K562 (cell line): ENCODE data around the gene USB1. TPM values are rescaled to one million over a fixed set of nuclear protein-coding genes. Genes with fewer than 3 reads are reported as not detected.

ENCODE experiments used
- ATAC-seq: fragments of 200-7000 bp; cut with Tn5 transposase; 3 replicates; pipeline ENCODE4 v1.9.1; 2020; ENCODE audit warnings: moderate library complexity
- BruUV-seq: library from RNA; stranded (reverse); fragments of 400-500 nt; replicated peaks from 2 replicates; lab custom pipeline; 2021; lab: Mats Ljungman, UMichigan
- CTCF ChIA-PET: fragments of 300-600 bp; formaldehyde crosslinking; extraction: SDS; loops from one replicate; lab custom pipeline; 2021; ENCODE audit warnings: low intra/inter-chr PET ratio; lab: Yijun Ruan, JAX
- POLR2A ChIA-PET: fragments of 300-600, 350-650 bp; sonication (Branson Sonifier 250); formaldehyde crosslinking; extraction: SDS; loops from one replicate; lab custom pipeline; 2021; ENCODE audit warnings: antibody characterized with exemption, inconsistent platforms; lab: Yijun Ruan, JAX
- DNase-seq, 4 experiments: peaks; one replicate each; pipeline versions ENCODE4 v3.0.0 to v3.0.0-alpha.2; 2011 to 2018; ENCODE audit warnings: low spot score in 3 of 4, mixed read lengths in 3 of 4; ENCODE audit errors: extremely low read depth in 1 of 4
- FAIRE-seq: peaks from 2 replicates; lab custom pipeline; 2011; peaks lifted over from hg19 to GRCh38; lab: Jason Lieb, UNC
- H2AFZ ChIP-seq: 2 replicates; pipeline ENCODE4 v1.6.0; 2011; ENCODE audit warnings: low read depth, low read length, control low read depth, inconsistent platforms
- H3K27ac ChIP-seq: fragments of 200-600 bp; 3 replicates; pipeline ENCODE4 v1.8.0; 2011; ENCODE audit warnings: low read depth, mild to moderate bottlenecking, control low read depth, inconsistent platforms, low read length, moderate library complexity, mixed read lengths; ENCODE audit errors: extremely low read depth
- H3K27me3 ChIP-seq, 2 experiments: fragments of 300-600 bp in 1 of 2; 2 replicates in 1 of 2; 3 replicates in 1 of 2; pipeline versions ENCODE4 v1.6.0 to v1.8.0; 2011; ENCODE audit warnings: inconsistent platforms in 2 of 2, low read length in 2 of 2, mild to moderate bottlenecking in 1 of 2, mixed read lengths in 1 of 2, moderate library complexity in 1 of 2; ENCODE audit not compliant: control insufficient read depth in 2 of 2, insufficient read depth in 2 of 2
- H3K36me3 ChIP-seq: fragments of 300-600 bp; 3 replicates; pipeline ENCODE4 v1.8.0; 2011; ENCODE audit warnings: mild to moderate bottlenecking, low read length, inconsistent platforms; ENCODE audit not compliant: control insufficient read depth, insufficient read depth
- H3K4me1 ChIP-seq, 2 experiments: fragments of 200-600 bp in 1 of 2; replicated peaks in 1 of 2; 2 replicates in 1 of 2; 3 replicates in 1 of 2; pipeline versions ENCODE4 v1.5.1 to v1.8.0; 2011; ENCODE audit warnings: inconsistent platforms in 2 of 2, low read length in 2 of 2, mild to moderate bottlenecking in 1 of 2, mixed read lengths in 1 of 2, moderate library complexity in 1 of 2; ENCODE audit not compliant: control insufficient read depth in 2 of 2, insufficient read depth in 2 of 2
- H3K4me2 ChIP-seq: 2 replicates; pipeline ENCODE4 v1.6.1; 2011; ENCODE audit warnings: low read length, control low read depth, inconsistent platforms, mixed read lengths; ENCODE audit not compliant: insufficient read depth
- H3K4me3 ChIP-seq: fragments of 200-600 bp; sonication (generic), shearing (Covaris generic); 2 replicates; pipeline ENCODE4 v1.5.1; 2016; ENCODE audit warnings: control low read depth, inconsistent platforms
- H3K79me2 ChIP-seq: fragments of 200-600 bp; 3 replicates; pipeline ENCODE4 v1.8.0; 2011; ENCODE audit warnings: low read length, inconsistent platforms; ENCODE audit not compliant: control insufficient read depth, insufficient read depth
- H3K9ac ChIP-seq, 2 experiments: 2 replicates each; pipeline versions ENCODE4 v1.6.0 to v1.6.1; 2011; ENCODE audit warnings: low read depth in 2 of 2, low read length in 2 of 2, control low read depth in 1 of 2, inconsistent platforms in 1 of 2, mild to moderate bottlenecking in 1 of 2, mixed read lengths in 1 of 2; ENCODE audit not compliant: insufficient read depth in 1 of 2
- H3K9me1 ChIP-seq: one replicate; pipeline ENCODE4 v1.6.0; 2011; ENCODE audit warnings: inconsistent platforms, mild to moderate bottlenecking, low read length, moderate library complexity; ENCODE audit not compliant: control insufficient read depth, insufficient read depth
- H3K9me3 ChIP-seq: replicated peaks from 2 replicates; pipeline ENCODE4 v1.5.1; 2011; ENCODE audit warnings: low read depth, low read length, inconsistent platforms; ENCODE audit not compliant: control insufficient read depth, insufficient read depth
- H4K20me1 ChIP-seq: replicated peaks from 2 replicates; pipeline ENCODE4 v1.6.1; 2011; ENCODE audit warnings: low read length, inconsistent platforms, mixed read lengths; ENCODE audit not compliant: control insufficient read depth, insufficient read depth
- CHD4 ChIP-seq: fragments of 200-600 bp; sonication (generic); IDR thresholded peaks from 3 replicates; pipeline ENCODE4 v1.6.1; 2012; ENCODE audit warnings: low read depth, mild to moderate bottlenecking, mixed read lengths, low read length, inconsistent platforms; ENCODE audit not compliant: insufficient read depth, insufficient replicate concordance, poor library complexity, severe bottlenecking
- TOE1 ChIP-seq, 2 experiments: fragments of 450-650 bp in 1 of 2; sonication (generic) in 1 of 2; formaldehyde crosslinking in 1 of 2; IDR thresholded peaks; 2 replicates each; pipeline versions ENCODE4 v1.7.1 to v1.8.0; 2016 to 2022; ENCODE audit warnings: borderline replicate concordance in 2 of 2, mild to moderate bottlenecking in 2 of 2, antibody characterized with exemption in 1 of 2, inconsistent platforms in 1 of 2, low read depth in 1 of 2, missing genetic modification reagents in 1 of 2, moderate library complexity in 1 of 2
- ZKSCAN8 ChIP-seq: fragments of 200-800 bp; sonication (Bioruptor generic); IDR thresholded peaks from 2 replicates; pipeline ENCODE4 v1.6.1; 2016; ENCODE audit warnings: missing genetic modification characterization, missing compliant biosample characterization
- WGBS: fragments of 100-300 bp; shearing (Covaris generic); methylation state at CpG from one replicate; pipeline ENCODE4 v1.1.6; 2016; ENCODE audit warnings: low coverage, mixed read lengths; ENCODE audit not compliant: insufficient coverage; ENCODE audit errors: missing lambda C conversion rate; 5-methylcytosine and 5-hydroxymethylcytosine counted together
- in situ Hi-C: fragments of 300-500 bp; cut with MboI; formaldehyde crosslinking; loops from 4 replicates; pipeline ENCODE4 v1.15.0; 2018; ENCODE audit warnings: inconsistent platforms, mixed read lengths
- intact Hi-C: fragments of 100-400 bp; cut with micrococcal nuclease; formaldehyde crosslinking; loops from 2 replicates; pipeline ENCODE4 v1.14.2; 2022
- polyA plus RNA-seq, 8 experiments: library from polyadenylated mRNA; depleted of rRNA in 4 of 8; stranded (reverse) in 5 of 8; unstranded in 3 of 8; fragments of >200 nt; fragmentation: Nextera tagmentation in 2 of 8; fragmentation: Illumina TruSeq in 1 of 8; extraction: Ambion mirVana in 2 of 8; extraction: Trizol in 1 of 8; gene quantifications; 2 replicates each; pipeline versions ENCODE4 v1.2.1 to v1.2.3, GENCODE V29; 2011 to 2014; ENCODE audit warnings: inconsistent platforms in 1 of 8, missing spikeins in 1 of 8
- total RNA-seq, 7 experiments: library from RNA; depleted of rRNA in 6 of 7; stranded (reverse); fragments of >200 nt in 6 of 7; fragmentation: Illumina TruSeq in 2 of 7; extraction: Trizol in 2 of 7; gene quantifications; 2 replicates each; pipeline versions ENCODE4 v1.2.1 to v1.2.3, GENCODE V29; 2011 to 2021; ENCODE audit warnings: low replicate concordance in 1 of 7
- TF ChIP-seq, protein P1 (sequence below): conservative IDR thresholded peaks from 2 replicates; pipeline ENCODE4 v1.6.1; 2011; ENCODE audit warnings: low read depth, mild to moderate bottlenecking, low read length; ENCODE audit not compliant: control insufficient read depth

USB1 gene
- total and polyA plus RNA-seq, 9 of the 15 experiments (the other 6 are each of a cell fraction or from before 2014, with no cell fraction given) = 11.6 to 73.6 (median 19.4) TPM

DNA sequence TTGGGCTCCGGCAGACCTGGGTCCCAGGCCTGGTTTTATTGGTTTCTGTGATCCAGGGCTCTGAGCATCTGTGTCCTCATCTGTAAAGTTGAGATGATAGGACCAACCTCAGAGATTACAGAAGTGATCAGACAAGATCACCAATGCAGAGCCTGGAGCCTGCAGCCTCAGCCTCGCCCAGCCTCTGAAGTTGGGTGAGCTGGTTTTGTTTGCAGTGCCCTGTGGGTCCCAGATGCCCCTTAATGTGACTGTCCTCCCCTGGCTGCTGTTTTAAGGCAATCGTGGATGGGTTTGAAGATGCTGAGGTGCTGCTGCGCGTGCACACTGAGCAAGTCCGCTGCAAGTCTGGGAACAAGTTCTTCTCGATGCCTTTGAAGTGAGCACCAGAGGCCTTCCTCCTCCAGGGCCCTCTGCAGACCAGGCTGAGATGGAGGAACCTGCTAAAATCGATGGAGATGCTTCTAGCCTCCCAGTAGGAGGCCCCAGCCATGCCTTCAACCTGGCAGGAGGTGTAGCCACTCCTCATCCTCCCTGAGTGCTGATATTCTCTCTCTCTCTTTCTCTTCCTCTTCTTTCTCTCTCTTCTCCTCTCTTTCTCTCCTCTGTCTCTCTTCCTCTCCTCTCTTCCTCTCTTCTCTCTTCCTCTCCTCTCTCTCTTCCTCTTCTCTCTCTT lies 18.8 kb downstream of the USB1 start:
- Histone ChIP-seq H3K36me3 (peaks cover 16% of the 10 kb centered on the region; the same call in 1 of the 3 replicates), H3K27ac (no peak overlapping the region), H3K79me2 (no peaks in the 10 kb centered on the region), H3K4me1 (peaks cover 9 to 14% of the 10 kb centered on the region in 2 experiments; a peak in 4 of 5 replicates), H3K4me2 (no peak overlapping the region), H4K20me1 (no peaks in the 10 kb centered on the region), H3K4me3 (no peak overlapping the region), H3K9me1 (peaks cover 2% of the 10 kb centered on the region), H3K9me3 (no peaks in the 10 kb centered on the region), H3K27me3 (no peaks in the 10 kb centered on the region), H2AFZ (no peak overlapping the region), H3K9ac (no peak overlapping the region)
- in situ Hi-C loops (loop anchor here (10.0 kb wide), 2 partner anchors 105 to 275 kb away; partner anchors contain the start of genes CFAP20 and PRSS54), intact Hi-C loops (loop anchor here (1.0 to 10.0 kb wide), 6 partner anchors 102 to 735 kb away; partner anchors contain the start of gene CSNK2A2)
- 64% methylated on average over 8 of the region's 8 CpGs for WGBS
- CTCF ChIA-PET = interaction anchor here (0.5 to 2.2 kb wide), 4 partner anchors 101 to 641 kb away, joined by 3 to 20 read pairs (median 3); no protein-coding TSS in a partner anchor
- no peak for DNase-seq
- no TSS peak for BruUV-seq
- ATAC-seq = no peak
- FAIRE-seq = no peak
- no peak for TF ChIP-seq TOE1 (IDR thresholded peaks at IDR 0.05; ENCODE audit: borderline replicate concordance)
- TF ChIP-seq TOE1 (CRISPR knock-in tag; IDR thresholded peaks at IDR 0.05; ENCODE audit: borderline replicate concordance, low read depth) = no peak
- no peak for TF ChIP-seq ZKSCAN8 (CRISPR knock-in tag)
- TF ChIP-seq, protein P1, sequence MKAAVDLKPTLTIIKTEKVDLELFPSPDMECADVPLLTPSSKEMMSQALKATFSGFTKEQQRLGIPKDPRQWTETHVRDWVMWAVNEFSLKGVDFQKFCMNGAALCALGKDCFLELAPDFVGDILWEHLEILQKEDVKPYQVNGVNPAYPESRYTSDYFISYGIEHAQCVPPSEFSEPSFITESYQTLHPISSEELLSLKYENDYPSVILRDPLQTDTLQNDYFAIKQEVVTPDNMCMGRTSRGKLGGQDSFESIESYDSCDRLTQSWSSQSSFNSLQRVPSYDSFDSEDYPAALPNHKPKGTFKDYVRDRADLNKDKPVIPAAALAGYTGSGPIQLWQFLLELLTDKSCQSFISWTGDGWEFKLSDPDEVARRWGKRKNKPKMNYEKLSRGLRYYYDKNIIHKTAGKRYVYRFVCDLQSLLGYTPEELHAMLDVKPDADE = no peak
- no peak for TF ChIP-seq CHD4
- POLR2A ChIA-PET = interaction anchor here (0.6 kb wide), 1 partner anchor 42 kb away, joined by 4 read pairs; no protein-coding TSS in a partner anchor
